NCI-H1092 treated with DMSO at 0.1 percent for 48 hours (cell line): Measurements from ENCODE around the gene CIDEC.
A peak's percentile ranks its signal among the peaks of the same experiment; 100 is the strongest.

ENCODE experiments used
- DNase-seq: peaks from one replicate; lab custom pipeline; 2025; lab: John Stamatoyannopoulos, UW

The CIDEC gene

GRCh38 chr3:9843715-9844438 is 36.2 kb downstream of the CIDEC start, which contains the start of gene RPUSD3:
Gene RPUSD3, minus strand, starts transcription at chr3:9844008. Its CDS starts 18 bp downstream, at chr3:9843990.
- DNase-seq, result peak; percentile 82

DNA sequence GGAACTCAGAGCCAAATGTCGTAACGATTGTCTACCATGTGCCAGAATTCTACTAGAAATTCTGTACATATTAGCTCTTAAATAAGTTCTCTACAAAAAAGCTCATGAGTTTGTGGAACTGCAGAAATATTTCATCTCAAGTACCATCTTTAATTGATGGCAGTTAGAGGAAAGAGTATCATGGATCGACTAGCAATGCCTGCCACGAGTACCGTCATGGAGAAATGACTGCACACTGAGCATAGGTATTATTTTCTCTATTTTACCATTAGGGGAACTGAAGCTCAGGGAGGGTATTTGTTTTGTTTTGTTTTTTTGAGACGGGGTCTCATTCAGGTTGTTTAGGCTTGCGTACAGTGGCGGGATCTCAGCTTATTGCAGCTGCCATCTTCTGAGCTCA is 39.0 kb downstream of the CIDEC start:
- DNase-seq, result no peak

- no peak for DNase-seq
Measured at GRCh38 chr3:9838856-9839255, 41.2 kb downstream of the CIDEC start.

DNA sequence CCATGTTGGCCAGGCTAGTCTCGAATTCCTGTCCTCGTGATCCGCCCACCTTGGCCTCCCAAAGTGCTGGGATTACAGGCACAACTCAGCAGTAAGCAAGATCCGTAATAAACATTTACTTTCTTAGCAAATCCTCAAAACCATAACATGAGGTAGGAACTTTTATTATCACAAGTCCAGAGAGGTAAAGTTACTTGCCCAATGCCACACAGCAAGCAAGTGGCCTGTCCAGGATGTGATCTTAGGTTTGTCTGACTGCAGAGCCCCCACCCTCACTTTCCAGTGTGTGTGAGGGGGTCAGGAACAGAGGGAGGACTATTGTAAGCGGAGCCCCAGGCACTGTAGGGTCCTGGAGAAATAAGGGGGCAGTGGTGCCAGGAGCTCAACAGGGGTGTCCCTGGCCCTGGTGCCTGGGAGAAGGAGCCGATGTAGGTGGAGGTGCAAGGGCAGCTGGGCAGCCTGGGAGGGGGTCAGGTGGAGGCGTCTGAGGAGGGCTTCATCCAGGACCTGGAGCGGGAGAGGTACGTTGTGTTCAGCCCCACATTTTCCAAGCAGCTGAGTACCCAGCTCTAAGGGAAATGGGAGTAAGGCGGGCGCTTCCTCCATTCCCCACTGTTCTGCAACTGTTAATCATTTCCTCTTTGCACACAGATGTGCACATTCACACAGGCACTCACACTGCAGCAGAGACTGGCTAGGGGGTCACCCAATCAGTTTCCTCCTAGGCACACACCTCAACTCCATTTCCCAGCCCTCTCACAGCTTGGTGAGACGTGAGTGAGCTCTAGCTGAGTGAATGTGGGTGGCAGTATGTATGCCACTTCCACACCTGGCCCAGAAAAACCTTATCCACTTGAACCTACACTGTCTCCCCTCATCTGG is 42.1 kb downstream of the CIDEC start:
- DNase-seq, result no peak

- no peak for DNase-seq
Measured at GRCh38 chr3:9834520-9835380, 45.3 kb downstream of the CIDEC start.

- no peak for DNase-seq
Measured at GRCh38 chr3:9833078-9833477, 47.0 kb downstream of the CIDEC start.

DNA sequence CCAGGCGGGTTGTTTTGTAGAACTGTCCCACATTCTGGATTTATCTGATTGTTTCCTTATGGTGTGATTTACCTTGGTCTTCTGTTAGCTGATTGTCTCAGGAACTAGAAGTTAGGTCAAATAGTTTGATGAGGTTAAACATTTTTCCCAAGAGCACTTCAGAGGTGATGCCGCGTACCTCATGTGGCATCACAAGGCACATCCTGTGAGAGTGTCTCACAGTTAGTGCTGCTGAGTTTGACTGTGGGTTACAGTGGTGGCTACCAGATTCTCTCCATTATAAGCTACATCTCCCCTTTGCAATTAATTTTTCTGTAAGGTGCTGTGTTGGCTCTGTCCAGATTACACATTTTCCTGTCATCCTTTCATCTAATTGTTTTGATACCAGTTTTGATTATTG is 48.8 kb downstream of the CIDEC start:
- DNase-seq, result no peak

DNA sequence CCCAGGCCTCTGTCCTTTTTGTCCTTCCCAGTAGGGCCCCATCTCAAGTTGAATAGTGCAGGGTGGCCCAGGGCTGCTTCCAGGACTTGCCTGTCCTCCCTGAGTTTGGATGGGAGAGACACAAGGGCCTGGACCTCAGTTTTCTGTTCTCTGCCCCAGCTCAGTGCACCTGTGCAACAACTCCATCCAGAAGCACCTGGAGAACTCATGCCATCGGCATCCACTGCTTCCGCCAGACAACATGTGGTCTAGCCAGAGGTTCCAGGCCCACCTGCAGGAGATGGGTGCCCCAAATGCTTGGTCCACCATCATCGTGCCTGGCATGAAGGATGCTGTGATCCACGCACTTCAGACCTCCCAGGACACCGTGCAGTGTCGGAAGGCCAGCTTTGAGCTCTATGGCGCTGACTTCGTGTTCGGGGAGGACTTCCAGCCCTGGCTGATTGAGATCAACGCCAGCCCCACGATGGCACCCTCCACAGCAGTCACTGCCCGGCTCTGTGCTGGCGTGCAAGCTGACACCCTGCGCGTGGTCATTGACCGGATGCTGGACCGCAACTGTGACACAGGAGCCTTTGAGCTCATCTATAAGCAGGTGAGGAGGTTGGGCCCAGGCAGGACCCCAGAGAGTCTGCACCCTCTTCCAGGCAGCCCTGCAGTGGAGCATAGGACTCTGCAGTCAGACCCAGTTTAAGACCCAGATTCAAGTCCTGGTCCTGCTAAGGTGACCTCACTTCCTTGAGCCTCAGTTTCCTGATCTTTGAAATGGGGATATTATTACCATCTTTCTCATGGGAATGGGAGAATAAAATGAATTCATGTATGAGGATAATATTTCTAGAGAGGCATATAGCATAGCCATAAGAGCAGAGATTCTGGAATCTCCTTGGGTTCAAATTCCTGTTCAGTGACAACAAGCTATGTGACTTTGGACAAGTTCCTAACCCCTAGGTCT is 51.0 kb downstream of the CIDEC start:
- no peak for DNase-seq

- peak; percentile 0 for DNase-seq
Measured at GRCh38 chr3:9826815-9827573, 53.1 kb downstream of the CIDEC start.

- no peak for DNase-seq
Measured at GRCh38 chr3:9825451-9826040, 54.5 kb downstream of the CIDEC start.

DNA sequence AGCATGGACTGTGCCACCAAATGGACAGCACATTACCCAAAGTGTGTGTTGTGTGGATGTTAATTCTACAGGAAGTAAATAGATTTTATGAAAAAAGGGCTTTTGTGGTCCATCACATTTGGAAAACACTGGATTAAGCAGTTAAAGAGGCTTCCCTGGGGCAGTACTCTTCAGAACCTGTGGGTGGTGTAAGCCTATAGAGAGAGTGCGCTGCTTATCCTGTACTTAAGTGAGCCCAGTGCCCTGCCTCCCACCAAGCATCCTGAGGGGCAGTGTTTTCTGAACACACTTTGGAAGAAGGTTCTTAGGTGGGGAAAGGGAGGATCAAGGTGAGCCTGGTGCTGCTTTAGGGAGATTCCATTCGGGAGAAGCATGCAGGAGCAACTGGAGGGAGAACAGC is 59.1 kb downstream of the CIDEC start:
- no peak for DNase-seq

DNA sequence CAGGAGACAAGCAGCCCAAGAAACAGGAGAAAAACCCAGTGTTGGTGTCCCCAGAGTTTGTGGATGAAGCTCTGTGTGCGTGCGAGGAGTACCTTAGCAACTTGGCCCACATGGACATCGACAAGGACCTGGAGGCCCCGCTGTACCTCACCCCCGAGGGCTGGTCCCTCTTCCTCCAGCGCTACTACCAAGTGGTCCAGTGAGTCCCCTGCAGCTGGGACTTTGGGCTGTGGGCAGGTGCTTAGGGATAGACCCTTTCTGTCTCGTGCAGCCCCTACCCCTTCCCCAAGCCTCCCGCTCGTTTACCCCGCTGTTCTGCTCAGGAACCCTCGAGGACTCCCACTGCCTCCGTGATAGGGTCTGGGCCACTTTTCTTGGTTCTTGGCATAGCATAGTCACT is 59.5 kb downstream of the CIDEC start:
- no peak for DNase-seq

DNA sequence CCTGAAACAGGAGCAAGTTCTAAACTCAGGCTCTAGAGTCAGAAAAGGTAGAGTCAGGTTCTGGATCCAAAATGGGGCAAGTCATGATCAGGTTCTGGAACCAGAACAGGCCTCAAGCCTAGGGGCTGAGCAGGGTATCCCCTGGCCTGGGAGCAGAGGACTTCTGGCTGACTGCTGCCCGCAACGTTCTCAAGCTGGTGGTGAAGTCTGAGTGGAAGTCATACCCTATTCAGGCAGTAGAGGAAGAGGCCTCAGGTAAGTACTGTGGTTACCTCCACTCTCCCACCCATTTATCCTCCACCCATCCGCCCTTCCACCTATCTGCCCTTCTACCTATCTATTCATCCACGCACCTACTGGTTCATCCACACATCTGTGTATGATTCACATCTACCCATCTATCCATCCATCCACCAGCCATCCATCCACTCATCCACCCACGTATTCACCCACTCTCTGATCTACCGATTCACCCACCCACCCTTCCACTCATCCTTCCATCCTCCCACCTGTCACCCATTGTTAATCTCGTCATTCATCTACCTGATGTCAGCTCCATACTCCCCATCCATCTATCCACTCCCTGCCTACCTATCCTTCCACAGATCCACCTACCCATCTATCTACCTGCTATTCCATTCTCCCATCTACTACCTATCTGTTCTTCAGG is 61.3 kb downstream of the CIDEC start:
- no peak for DNase-seq

DNA sequence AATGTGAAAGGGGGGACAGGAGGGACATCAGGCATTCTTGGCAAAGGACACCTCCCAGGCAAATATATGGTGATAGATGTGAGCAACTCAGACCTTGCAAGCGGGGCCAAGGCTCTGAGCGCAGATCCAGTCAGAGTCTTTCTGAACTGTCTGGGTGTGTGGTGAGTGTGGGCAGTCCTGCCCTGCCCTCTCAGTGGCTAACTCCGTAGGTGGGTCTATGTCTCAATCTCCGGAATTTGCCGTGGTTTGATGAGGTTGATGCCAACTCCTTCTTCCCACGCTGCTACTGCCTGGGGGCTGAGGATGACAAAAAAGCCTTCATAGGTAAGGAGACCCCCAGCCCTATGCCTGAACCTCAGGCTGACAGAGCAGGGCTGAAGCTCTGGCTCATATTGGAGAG is 62.6 kb downstream of the CIDEC start:
- DNase-seq, result no peak
